Measurements from ENCODE around the gene MED25.

GRCh38 chr19:49820125-49820524 lies 2.0 kb downstream of the MED25 start:
- no peak for TF ChIP-seq SMC3 (IDR thresholded peaks at IDR 0.05; ENCODE audit: low read depth, low read length)
- TF ChIP-seq RAD21 (IDR thresholded peaks at IDR 0.05; ENCODE audit: low read length) = no peak
- no peak for TF ChIP-seq TEAD4 (IDR thresholded peaks at IDR 0.05; ENCODE audit: borderline replicate concordance, insufficient read depth)
- no peak for TF ChIP-seq GABPA (IDR thresholded peaks at IDR 0.05; ENCODE audit: low read depth)
- TF ChIP-seq USF2 (IDR thresholded peaks at IDR 0.05; ENCODE audit: borderline replicate concordance, low read depth, low read length) = no peak
- TF ChIP-seq TCF12 (IDR thresholded peaks at IDR 0.05) = no peak
- no peak for TF ChIP-seq REST (IDR thresholded peaks at IDR 0.05; ENCODE audit: low read depth, low read length)
- TF ChIP-seq, protein P1, sequence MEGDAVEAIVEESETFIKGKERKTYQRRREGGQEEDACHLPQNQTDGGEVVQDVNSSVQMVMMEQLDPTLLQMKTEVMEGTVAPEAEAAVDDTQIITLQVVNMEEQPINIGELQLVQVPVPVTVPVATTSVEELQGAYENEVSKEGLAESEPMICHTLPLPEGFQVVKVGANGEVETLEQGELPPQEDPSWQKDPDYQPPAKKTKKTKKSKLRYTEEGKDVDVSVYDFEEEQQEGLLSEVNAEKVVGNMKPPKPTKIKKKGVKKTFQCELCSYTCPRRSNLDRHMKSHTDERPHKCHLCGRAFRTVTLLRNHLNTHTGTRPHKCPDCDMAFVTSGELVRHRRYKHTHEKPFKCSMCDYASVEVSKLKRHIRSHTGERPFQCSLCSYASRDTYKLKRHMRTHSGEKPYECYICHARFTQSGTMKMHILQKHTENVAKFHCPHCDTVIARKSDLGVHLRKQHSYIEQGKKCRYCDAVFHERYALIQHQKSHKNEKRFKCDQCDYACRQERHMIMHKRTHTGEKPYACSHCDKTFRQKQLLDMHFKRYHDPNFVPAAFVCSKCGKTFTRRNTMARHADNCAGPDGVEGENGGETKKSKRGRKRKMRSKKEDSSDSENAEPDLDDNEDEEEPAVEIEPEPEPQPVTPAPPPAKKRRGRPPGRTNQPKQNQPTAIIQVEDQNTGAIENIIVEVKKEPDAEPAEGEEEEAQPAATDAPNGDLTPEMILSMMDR (IDR thresholded peaks at IDR 0.05) = no peak
- no peak for TF ChIP-seq NFIC (IDR thresholded peaks at IDR 0.05; ENCODE audit: borderline replicate concordance)
- no peak for TF ChIP-seq FOSL2 (IDR thresholded peaks at IDR 0.05; ENCODE audit: borderline replicate concordance, low read depth)
- TF ChIP-seq POLR2AphosphoS5 (IDR thresholded peaks at IDR 0.05; ENCODE audit: low read depth, low read length) = no peak
- TF ChIP-seq MEF2A (IDR thresholded peaks at IDR 0.05; ENCODE audit: borderline replicate concordance, low read depth) = no peak
- TF ChIP-seq TAF1 (IDR thresholded peaks at IDR 0.05; ENCODE audit: borderline replicate concordance, low read depth, low read length) = no peak
